Spleen (tissue), 11 donors: ENCODE measurements around the gene CPN2. TPM values are rescaled to one million over a fixed set of nuclear protein-coding genes. Genes with fewer than 3 reads are reported as not detected.

Experiments
- DNase-seq: peaks from one replicate; pipeline ENCODE4 v3.0.0-alpha.2; 2020
- H3K27ac ChIP-seq, 8 donors: fragments of 200-600 bp; sonication (generic) in 7 of 8; 1 replicate in 4 of 8; 2 replicates in 4 of 8; pipeline versions ENCODE4 v1.5.0 to v1.8.0; 2016 to 2021; ENCODE audit warnings: inconsistent platforms in 4 of 8, mild to moderate bottlenecking in 4 of 8, moderate library complexity in 1 of 8
- H3K27me3 ChIP-seq, 7 donors: fragments of 200-600 bp; sonication (generic) in 6 of 7; replicated peaks in 1 of 7; 1 replicate in 4 of 7; 2 replicates in 3 of 7; pipeline versions ENCODE4 v1.5.0 to v1.8.0; 2016 to 2021; ENCODE audit warnings: inconsistent platforms in 3 of 7, mild to moderate bottlenecking in 1 of 7
- H3K36me3 ChIP-seq, 6 donors: fragments of 200-600 bp; sonication (generic) in 5 of 6; 1 replicate in 4 of 6; 2 replicates in 2 of 6; pipeline versions ENCODE4 v1.5.0 to v1.8.0; 2016 to 2021; ENCODE audit warnings: inconsistent platforms in 2 of 6
- H3K4me1 ChIP-seq, 6 donors: fragments of 200-600 bp; sonication (generic) in 5 of 6; 1 replicate in 3 of 6; 2 replicates in 3 of 6; pipeline versions ENCODE4 v1.5.0 to v1.8.0; 2016 to 2021; ENCODE audit warnings: inconsistent platforms in 3 of 6
- H3K4me3 ChIP-seq, 8 donors: fragments of 200-600 bp; sonication (generic) in 7 of 8; 1 replicate in 4 of 8; 2 replicates in 4 of 8; pipeline versions ENCODE4 v1.5.0 to v1.8.0; 2016 to 2021; ENCODE audit warnings: inconsistent platforms in 4 of 8, mild to moderate bottlenecking in 4 of 8, moderate library complexity in 2 of 8
- H3K9me3 ChIP-seq, 8 donors: fragments of 200-600 bp; sonication (generic) in 7 of 8; 1 replicate in 4 of 8; 2 replicates in 4 of 8; pipeline versions ENCODE4 v1.5.0 to v1.8.0; 2016 to 2021; ENCODE audit warnings: inconsistent platforms in 4 of 8
- POLR2A ChIP-seq, 3 donors: fragments of 450-650 bp; IDR thresholded peaks; one replicate each; pipeline ENCODE4 v1.5.1; 2017; ENCODE audit warnings: antibody characterized with exemption in 3 of 3, mild to moderate bottlenecking in 1 of 3
- POLR2AphosphoS5 ChIP-seq, 3 donors: sonication (generic); formaldehyde crosslinking; IDR thresholded peaks; one replicate each; pipeline ENCODE4 v1.5.1; 2017; ENCODE audit warnings: antibody characterized with exemption in 3 of 3
- WGBS, 5 donors: extraction: QIAGEN DNeasy Blood & Tissue Kit in 3 of 5; methylation state at CpG; one replicate each; pipeline versions ENCODE4 v1.1.5 to v1.1.7; 2013 to 2018; 5-methylcytosine and 5-hydroxymethylcytosine counted together
- intact Hi-C: fragments of 100-400 bp; cut with DNase I; formaldehyde crosslinking; loops from one replicate; pipeline ENCODE4 v1.15.0; 2023; ENCODE audit warnings: low total_unique reads
- polyA plus RNA-seq, 3 donors: library from polyadenylated mRNA; stranded (reverse); fragments of 200-250 nt; gene quantifications; one replicate each; pipeline ENCODE4 v1.2.1, GENCODE V29; 2013
- total RNA-seq, 7 donors: library from RNA; depleted of rRNA in 3 of 7; stranded (reverse); fragments of >200 nt in 3 of 7; fragmentation: NEBNext Ultra II Directional in 4 of 7; extraction: Animal tissue kit (Norgen Biotek cat#: 25700) in 4 of 7; gene quantifications; one replicate each; pipeline versions ENCODE4 v1.1.0 to v1.2.1, GENCODE V29; 2016 to 2021
- TF ChIP-seq, protein P1 (sequence below), 11 experiments: fragments of 200-600 bp in 7 of 11; fragments of 450-650 bp in 4 of 11; sonication (generic) in 4 of 11; IDR thresholded peaks in 8 of 11; conservative IDR thresholded peaks in 3 of 11; 1 replicate in 7 of 11; 2 replicates in 4 of 11; pipeline versions ENCODE4 v1.4.0 to v1.8.0; 2016 to 2021; ENCODE audit warnings: antibody characterized with exemption in 11 of 11, inconsistent platforms in 4 of 11, mild to moderate bottlenecking in 1 of 11
- donor health status: healthy with polysubstance abuse.
- donor health status: DM: no; HTN: no; CAD: no; lungs with moderate emphysema.
- donor health status: DM: no; HTN: no; CAD: no.
- donor health status: Bipolar disorder and iron deficiency.
- donor health status: healthy.
- donor health status: DM: no; HTN: no; CAD: no.
- donor health status: DM: yes; HTN: yes; CAD: no.

The CPN2 gene
- total and polyA plus RNA-seq, 10 donors, result 0.26 to 4.4 (median 0.76) TPM

- Histone ChIP-seq H3K4me1 (peaks cover 0 to 10% (median 0%) of the 10 kb centered on the region in 6 donors), H3K4me3 (no peak overlapping the region), H3K27me3 (peaks cover 0 to 36% (median 0%) of the 10 kb centered on the region in 7 donors), H3K36me3 (no peaks in the 10 kb centered on the region), H3K27ac (no peak overlapping the region), H3K9me3 (no peaks in the 10 kb centered on the region)
- TF ChIP-seq, protein P1, sequence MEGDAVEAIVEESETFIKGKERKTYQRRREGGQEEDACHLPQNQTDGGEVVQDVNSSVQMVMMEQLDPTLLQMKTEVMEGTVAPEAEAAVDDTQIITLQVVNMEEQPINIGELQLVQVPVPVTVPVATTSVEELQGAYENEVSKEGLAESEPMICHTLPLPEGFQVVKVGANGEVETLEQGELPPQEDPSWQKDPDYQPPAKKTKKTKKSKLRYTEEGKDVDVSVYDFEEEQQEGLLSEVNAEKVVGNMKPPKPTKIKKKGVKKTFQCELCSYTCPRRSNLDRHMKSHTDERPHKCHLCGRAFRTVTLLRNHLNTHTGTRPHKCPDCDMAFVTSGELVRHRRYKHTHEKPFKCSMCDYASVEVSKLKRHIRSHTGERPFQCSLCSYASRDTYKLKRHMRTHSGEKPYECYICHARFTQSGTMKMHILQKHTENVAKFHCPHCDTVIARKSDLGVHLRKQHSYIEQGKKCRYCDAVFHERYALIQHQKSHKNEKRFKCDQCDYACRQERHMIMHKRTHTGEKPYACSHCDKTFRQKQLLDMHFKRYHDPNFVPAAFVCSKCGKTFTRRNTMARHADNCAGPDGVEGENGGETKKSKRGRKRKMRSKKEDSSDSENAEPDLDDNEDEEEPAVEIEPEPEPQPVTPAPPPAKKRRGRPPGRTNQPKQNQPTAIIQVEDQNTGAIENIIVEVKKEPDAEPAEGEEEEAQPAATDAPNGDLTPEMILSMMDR (IDR thresholded peaks at IDR 0.05 in 8 of 11, conservative IDR thresholded peaks at IDR 0.05 in 3 of 11), result no peak
- TF ChIP-seq POLR2AphosphoS5 (IDR thresholded peaks at IDR 0.05) (no peak), POLR2A (IDR thresholded peaks at IDR 0.05) (no peak)
- 75 to 92% (median 80%) methylated on average over 9 to 12 of the region's 12 CpGs for WGBS, 5 donors
- no peak for DNase-seq
- intact Hi-C loops, result no loop called here
These were observed 14.9 kb upstream of the CPN2 start for GRCh38 chr3:194365978-194366490.

DNA sequence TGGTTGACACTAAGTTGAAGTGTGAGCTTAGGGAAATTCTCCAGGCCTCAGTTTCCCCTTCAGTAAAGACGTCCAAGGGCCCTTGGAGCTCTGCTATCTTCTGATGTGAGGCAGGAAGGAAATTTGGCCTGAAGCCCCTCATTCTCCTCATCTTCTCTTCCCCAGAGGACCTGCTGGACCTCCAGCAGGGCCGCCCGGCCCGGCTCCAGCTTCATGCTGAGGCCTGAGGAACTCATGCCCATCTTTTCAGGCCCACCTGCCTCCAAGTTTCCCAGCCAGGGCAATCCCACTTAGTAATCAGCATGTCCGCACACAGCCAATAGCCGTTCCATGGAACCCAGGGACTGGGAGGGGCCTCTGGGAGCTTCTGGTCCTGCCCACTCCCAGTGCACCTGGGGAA lies 14.4 kb upstream of the CPN2 start:
- intact Hi-C loops, result no loop called here
- Histone ChIP-seq H3K27ac (no peak overlapping the region), H3K27me3 (peaks cover 0 to 31% (median 0%) of the 10 kb centered on the region in 7 donors), H3K9me3 (no peaks in the 10 kb centered on the region), H3K4me3 (no peak overlapping the region), H3K4me1 (peaks cover 0 to 10% (median 0%) of the 10 kb centered on the region in 6 donors), H3K36me3 (no peaks in the 10 kb centered on the region)
- whole genome bisulfite sequencing, 5 donors, result 75 to 98% (median 85%) methylated on average over 5 to 6 of the region's 6 CpGs
- DNase-seq, result no peak
- no peak for TF ChIP-seq POLR2A (IDR thresholded peaks at IDR 0.05)
- TF ChIP-seq, protein P1 (IDR thresholded peaks at IDR 0.05 in 8 of 11, conservative IDR thresholded peaks at IDR 0.05 in 3 of 11), result no peak
- TF ChIP-seq POLR2AphosphoS5 (IDR thresholded peaks at IDR 0.05), result no peak

DNA sequence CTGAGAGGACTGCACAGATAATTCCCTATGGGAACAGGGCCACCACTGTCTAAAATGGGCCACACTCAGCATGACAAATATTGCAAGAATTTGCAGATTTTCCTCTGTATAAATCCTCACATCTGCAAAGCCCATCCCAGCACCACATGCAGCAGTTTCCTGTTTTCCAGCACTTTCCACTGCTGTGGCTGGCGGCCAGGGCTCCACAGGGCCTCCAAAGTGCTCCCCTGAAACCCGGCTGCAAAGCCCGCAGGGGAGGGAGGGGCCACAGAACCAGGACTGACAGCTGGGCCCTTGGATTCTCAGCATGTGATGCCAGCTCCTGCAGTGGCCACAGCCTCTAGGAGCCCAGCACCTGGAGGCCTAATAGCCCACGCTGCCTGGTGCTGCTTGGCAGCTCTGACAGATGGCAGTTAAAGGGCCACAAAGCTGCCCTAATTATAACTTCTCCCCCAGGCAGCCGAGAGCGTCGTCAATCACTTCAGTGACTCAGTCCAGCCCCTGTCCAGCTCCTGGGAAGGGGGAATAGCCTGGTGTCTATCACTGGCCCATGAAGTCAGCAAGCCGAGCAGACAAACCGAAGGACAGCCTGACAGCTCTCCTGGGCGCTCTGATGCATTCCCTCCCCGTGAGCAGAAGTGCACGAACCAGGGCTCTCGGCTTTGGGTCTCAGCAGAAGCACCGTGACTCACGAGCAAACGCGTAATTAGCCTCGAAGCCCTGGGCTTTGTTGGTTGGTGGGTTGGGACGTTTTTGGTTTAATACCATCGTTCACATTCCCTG lies 13.7 kb upstream of the CPN2 start:
- TF ChIP-seq, protein P1 (IDR thresholded peaks at IDR 0.05 in 8 of 11, conservative IDR thresholded peaks at IDR 0.05 in 3 of 11), result no peak
- peak in 1 of 3 donors; percentile 13 for TF ChIP-seq POLR2AphosphoS5 (IDR thresholded peaks at IDR 0.05)
- DNase-seq, result no peak
- no peak overlapping the region for H3K4me3 ChIP-seq
- H3K9me3 ChIP-seq, result no peaks in the 10 kb centered on the region
- H3K4me1 ChIP-seq, result peaks cover 0 to 10% (median 0%) of the 10 kb centered on the region in 6 donors
- WGBS, 5 donors, result 67 to 75% (median 70%) methylated on average over 20 of the region's 20 CpGs
- peak overlapping the region in 2 of 8 donors; percentile 6 to 15 for H3K27ac ChIP-seq
- no peaks in the 10 kb centered on the region for H3K36me3 ChIP-seq
- intact Hi-C loops, result no loop called here
- H3K27me3 ChIP-seq, result peaks cover 0 to 25% (median 0%) of the 10 kb centered on the region in 7 donors

DNA sequence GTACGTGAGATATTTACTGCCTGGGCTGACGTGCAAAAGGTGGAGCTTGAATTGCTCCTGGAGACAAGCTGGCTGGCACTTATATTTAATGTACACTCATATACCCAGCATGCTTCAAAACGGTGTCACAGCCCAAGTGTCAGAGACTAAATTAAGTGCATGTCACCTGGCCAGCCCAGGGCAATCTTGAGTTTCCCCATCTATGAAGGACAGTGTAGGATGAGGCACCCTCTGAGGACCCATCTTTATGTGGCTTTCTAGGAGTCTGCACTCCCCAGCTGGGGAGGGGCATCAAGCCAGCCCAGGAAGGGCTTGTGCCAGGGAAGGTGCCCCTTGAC lies 13.2 kb upstream of the CPN2 start:
- 68 to 90% (median 81%) methylated on average over 3 of the region's 3 CpGs for WGBS, 5 donors
- Histone ChIP-seq H3K9me3 (no peaks in the 10 kb centered on the region), H3K4me3 (no peak overlapping the region), H3K36me3 (no peaks in the 10 kb centered on the region), H3K27ac (no peak overlapping the region), H3K4me1 (peaks cover 0 to 10% (median 0%) of the 10 kb centered on the region in 6 donors), H3K27me3 (peaks cover 0 to 20% (median 0%) of the 10 kb centered on the region in 7 donors)
- no peak for DNase-seq
- intact Hi-C loops, result no loop called here
- TF ChIP-seq, protein P1 (IDR thresholded peaks at IDR 0.05 in 8 of 11, conservative IDR thresholded peaks at IDR 0.05 in 3 of 11), result no peak
- no peak for TF ChIP-seq POLR2AphosphoS5 (IDR thresholded peaks at IDR 0.05)
- no peak for TF ChIP-seq POLR2A (IDR thresholded peaks at IDR 0.05)
